COLO829 (cell line): ENCODE results near the gene TRIM69.
"Not testable (repeated sequence)": the region's sequence is repeated elsewhere in the genome, so short reads cannot be mapped to it uniquely, and the experiment has no call there.

Experiments used
- DNase-seq: peaks from one replicate; pipeline ENCODE4 v3.0.0; 2012; ENCODE audit warnings: low spot score

The TRIM69 gene

DNA sequence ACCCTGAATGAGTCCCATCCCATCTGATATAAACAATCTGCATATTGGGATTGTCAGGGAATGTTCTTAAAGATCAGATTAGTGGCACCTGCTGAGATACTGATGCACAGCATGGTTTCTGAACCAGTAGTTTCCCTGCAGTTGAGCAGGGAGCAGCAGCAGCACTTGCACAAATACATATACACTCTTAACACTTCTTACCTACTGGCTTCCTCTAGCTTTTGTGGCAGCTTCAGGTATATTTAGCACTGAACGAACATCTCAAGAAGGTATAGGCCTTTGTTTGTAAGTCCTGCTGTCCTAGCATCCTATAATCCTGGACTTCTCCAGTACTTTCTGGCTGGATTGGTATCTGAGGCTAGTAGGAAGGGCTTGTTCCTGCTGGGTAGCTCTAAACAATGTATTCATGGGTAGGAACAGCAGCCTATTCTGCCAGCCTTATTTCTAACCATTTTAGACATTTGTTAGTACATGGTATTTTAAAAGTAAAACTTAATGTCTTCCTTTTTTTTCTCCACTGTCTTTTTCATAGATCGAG is 20.5 kb upstream of the TRIM69 start:
- DNase-seq: no peak

GRCh38 chr15:44716983-44717602 is 19.2 kb upstream of the TRIM69 start:
- no peak for DNase-seq

- no peak for DNase-seq
Observed at GRCh38 chr15:44718180-44718926, 18.0 kb upstream of the TRIM69 start.

DNA sequence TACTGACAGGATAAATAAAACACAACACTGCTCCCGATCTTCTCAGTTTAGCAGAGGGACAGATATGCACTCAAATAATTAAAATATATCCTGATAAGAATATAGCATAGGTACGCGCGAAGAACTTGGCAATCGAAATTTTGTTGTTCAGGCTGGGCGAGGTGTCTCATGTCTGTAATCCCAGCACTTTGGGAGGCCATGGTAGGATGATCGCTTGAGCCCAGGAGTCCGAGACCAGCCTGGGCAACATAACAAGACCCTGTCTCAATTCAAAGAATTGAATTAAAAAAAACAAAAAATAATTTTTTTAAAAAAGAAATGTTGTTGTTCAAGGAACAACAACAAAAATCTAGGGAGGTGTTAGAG is 17.4 kb upstream of the TRIM69 start:
- no peak for DNase-seq

DNA sequence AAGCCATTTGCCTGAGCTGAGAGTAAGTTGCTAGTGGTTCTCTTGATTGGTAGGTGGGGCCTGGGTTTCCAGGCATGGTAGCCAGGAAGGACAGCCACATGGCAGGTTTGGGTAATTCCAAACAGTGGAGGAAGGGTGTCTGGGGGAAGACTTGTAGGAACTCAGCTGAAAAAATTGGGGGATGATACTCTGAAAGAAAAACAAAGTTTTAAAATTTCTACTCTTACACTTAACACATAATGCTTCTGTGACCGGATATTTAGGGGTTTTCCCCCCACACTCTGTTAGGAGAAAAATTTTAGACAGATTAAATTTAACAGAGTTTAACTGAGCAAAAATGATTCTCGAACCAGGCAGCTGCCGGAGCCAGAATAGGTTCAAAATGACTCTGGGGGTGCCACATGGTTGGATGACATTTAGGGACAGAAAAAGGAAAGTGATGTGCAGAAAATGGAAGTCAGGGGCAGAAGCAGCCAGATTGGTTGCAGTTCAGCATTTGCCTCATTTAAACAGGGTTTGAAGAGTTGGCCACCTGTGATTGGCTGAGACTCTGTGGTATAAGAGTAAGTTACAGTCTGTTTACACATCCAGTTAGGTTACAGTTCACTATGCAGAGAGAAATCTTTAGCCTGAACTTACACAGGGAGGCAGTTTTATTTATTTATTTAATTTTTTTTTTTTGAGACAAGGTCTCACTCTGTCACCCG is 16.9 kb upstream of the TRIM69 start:
- DNase-seq: no peak

DNA sequence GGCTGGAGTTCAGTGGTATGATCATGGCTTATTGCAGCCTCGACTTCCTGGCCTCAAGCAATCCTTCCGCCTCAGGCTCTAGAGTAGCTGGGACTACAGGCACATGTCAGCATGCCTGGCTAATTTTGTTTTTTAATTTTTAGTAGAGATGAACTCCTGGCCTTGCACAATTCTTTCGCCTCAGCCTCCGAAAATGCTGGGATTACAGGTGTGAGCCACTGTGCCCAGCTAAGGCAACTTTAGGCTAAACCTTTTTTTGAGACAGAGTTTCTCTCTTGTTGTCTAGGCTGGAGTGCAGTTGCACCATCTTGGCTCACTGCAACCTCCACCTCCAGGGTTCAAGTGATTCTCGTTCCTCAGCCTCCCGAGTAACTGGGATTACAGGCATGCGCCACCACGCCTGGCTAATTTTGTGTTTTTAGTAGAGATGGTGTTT is 16.3 kb upstream of the TRIM69 start:
- DNase-seq: not testable (repeated sequence)

- DNase-seq: no peak
Observed at GRCh38 chr15:44720460-44721176, 15.7 kb upstream of the TRIM69 start.

DNA sequence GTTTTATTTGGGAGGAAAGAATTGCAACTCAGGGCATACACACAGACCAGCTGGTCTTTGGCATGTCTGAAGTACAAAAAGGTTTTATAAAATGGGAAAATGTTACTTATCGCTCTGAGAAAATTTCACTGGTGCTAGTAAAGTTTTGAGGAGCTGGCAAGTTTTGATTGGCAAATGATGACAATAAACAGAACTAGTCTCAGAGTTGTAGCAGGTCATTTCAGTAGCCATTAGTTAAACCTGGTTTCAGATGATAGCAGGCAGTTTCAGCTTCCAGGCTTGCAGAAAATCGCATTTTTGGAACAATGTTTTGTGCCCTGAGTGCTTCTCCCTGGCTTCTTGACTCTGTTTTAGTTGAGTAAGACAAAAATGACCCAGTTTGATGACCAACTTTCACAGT is 14.3 kb upstream of the TRIM69 start:
- no peak for DNase-seq

- no peak for DNase-seq
Observed at GRCh38 chr15:44726136-44726535, 10.2 kb upstream of the TRIM69 start.

DNA sequence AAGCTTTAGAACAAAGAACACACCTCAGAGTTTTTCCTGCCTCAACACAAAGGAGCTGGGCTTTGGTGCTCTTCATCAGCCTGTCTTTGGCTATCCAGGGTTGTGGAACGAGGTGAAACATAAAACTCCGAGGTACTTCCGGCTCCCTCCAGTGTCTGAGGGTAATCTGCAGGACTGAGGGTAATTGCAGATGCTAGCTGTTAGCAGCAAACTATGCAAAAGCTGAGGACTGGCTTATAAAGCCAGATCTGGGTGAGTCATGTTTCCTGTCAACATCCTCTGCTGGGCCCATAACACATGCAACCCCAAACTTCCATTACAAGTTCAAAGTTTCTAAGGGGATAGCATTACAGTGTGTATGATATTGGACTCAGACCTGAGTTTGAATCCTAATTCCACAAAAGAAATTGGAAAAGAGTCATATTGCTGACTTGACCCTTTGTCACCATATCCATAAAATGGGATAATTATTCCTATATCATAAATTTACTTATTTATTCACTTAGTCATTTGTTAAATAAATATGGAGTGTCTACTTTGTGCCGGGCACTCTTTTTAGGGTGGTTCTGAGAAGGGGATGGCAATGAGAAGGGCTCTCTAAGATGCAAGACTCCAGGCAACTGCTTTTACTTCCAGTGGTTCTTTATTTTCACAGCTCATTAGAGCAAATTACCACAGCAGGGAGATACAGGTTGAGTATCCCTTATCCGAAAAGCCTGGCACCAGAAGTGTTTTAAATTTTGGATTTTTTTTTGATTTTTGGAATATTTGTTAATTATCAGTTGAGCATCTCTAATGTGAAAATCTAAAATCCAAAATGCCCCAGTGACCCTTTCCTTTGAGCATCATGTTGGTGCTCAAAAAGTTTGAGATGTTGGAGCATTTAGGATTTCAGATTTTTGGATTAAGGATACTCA is 9.5 kb upstream of the TRIM69 start:
- DNase-seq: peak; percentile 63

DNA sequence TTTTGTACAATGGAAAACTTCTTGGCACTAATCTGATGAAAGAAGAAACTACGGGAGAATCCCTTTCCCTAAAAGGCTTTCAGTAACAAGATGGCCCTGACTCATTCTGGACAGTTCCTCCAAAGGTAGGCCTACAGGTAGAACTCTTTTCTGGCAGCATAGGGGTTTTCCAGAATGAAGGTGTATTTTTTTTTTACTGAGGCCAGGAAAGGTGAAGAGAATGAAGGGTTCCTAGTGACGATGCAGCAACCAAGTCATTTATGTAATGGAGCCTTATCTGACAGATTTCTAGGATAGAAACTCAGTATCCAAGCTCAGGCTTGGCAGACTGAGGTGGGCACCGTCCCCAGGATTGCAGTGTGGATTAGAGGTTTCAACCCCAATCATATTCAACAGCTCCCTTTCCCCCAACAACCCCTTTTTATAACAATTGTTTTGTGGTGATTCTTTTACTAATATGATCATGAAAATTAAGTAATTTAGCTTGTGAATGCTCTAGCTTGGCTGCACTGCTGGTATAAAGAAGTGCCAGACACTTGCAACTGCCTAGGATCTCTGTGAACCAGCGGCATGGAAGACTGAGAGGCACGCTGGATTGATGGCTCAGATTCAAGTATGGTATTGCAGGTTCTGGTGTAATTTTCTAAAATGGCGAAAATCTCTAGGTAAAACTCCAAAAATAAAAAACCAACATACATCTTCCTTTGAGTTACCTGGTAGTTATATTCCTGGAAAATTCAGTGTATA is 8.7 kb upstream of the TRIM69 start:
- no peak for DNase-seq

DNA sequence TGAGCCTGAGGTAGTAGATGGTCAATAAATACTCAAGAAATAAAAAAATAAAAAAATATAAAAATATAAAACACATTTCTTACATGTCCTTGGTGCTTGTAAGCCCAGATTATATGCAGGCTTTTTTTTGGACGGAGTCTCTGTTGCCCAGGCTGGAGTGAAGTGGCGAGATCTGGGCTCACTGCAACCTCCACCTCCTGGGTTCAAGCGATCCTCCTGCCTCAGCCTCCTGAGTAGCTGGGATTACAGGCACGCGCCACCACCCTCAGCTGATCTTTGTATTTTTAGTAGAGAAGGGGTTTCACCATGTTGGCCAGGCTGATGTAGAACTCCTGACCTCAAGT is 8.1 kb upstream of the TRIM69 start:
- DNase-seq: not testable (repeated sequence)

DNA sequence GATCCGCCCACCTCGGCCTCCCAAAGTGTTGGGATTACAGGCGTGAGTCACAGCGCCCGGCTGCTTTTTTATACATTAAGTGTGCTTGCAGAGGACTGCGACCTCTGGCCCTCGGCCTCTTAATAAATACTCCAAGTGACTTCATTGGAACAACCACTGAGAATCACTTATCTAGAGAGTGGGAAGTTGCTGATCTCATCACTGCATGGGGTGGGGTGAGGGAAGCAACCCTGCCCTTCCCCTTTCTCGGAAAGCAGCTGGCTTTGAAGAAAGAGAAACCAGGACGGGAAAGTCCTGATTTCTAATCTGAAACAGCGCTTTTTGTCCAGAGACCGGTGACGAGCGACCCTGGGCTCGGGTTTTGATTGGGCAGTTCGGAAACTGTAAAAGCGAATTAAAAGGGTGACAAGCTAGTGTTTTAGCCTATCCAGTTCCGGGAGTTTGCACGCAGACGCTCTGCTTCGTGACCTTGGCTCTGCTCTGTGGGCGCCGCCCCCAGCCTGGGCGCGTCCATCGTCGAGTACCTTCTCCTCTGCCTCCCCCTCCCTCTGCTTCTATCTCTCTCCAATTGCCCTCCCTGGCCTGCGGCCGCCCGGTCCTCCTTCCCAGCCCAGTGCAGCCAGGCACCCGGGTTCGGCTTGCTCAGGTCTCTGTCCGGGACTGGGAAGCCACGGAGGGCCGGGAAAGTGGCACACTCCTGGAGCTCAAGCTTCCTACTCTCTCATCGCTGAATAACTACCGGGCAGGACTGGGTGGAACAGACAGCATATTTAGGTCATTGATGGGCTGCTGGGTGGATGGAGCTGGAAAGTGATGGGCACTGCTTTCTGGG is 7.5 kb upstream of the TRIM69 start:
- peak; percentile 82 for DNase-seq

DNA sequence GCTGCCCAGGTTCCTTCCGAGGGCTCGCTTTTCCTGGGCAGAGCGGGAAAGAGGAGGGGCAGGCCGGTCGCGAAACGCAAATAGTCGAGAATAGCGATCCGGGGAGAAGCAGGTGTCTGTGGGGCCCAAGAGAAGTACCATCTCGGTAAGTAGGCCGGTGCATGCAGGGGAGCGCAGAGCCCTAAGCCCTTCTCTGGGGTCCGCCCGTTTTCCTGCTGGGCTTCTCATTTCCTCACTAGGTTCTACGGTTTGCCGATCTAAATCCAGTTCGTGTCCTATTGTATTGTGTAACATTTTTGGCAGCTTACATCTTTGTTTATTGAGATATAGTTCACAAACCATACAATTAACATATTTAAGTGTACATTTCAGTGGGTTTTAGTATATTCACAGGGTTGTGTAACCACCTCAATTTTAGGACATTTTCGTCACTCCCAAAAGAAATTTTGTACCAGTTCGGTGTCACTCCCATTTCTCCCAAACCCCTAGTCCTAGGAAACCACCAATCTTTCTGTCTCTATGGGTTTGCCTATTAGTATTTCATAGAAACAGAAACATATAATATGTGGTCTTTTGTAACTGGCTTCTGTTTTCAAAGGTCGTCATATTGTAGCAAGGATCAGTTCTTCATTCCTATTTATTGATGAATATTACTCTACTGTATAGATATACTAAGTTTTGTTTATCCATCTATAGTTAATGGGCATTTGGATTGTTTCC is 6.8 kb upstream of the TRIM69 start:
- no peak for DNase-seq

- no peak for DNase-seq
Observed at GRCh38 chr15:44734839-44735481, 1.4 kb upstream of the TRIM69 start.

DNA sequence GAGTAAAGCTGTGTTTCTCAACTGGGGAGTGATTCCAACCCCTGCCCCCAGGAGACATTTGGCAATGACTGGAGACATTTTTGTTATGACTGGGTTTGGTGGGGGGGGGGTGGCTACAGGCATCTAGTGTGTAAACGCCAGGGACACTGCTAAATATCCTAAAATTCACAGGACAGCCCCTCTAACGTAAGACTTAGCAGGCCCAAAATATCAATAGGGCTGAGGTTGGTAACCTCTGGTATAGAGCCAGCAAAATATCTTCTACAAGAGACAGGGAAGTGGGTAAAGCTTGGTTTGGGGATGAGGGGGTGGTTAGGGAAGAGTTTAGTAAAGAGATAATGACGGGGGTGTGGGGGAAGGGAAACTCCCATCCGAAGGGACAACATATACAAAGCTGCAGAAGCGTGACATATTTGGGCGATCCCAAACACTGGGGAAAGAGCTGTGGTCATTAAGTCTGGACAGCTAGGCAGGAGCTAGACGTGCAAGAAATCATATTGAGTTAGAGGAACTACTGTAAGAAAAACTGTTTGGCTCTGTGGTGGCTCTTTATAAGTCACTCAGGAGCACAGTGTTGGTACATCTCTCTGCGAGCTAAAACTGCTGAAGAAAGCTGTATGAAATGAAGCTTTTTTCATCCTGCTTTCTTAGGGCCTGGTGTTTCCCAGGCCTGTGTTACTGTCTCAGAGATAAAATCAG is 697 bp upstream of the TRIM69 start:
- DNase-seq: no peak

- peak; percentile 50 for DNase-seq
Observed at GRCh38 chr15:44738340-44738984, 2.1 kb downstream of the TRIM69 start.
